PC-9 (cell line): ENCODE measurements around the gene ETV6. TPM values are rescaled to one million over a fixed set of nuclear protein-coding genes. Genes with fewer than 3 reads are reported as not detected.

Experiments used
- BruUV-seq: library from RNA; stranded (reverse); fragments of 400-500 nt; replicated peaks from 2 replicates; lab custom pipeline; 2021; lab: Mats Ljungman, UMichigan
- CTCF ChIA-PET: fragments of 300-600 bp; sonication (Branson Sonifier 250); formaldehyde crosslinking; loops from one replicate; lab custom pipeline; 2022; ENCODE audit warnings: antibody characterized with exemption; lab: Charles Lee
- POLR2A ChIA-PET: fragments of 300-600 bp; sonication (Branson Sonifier 250); formaldehyde crosslinking; loops from one replicate; lab custom pipeline; 2022; ENCODE audit warnings: antibody characterized with exemption; ENCODE audit not compliant: unreplicated experiment; lab: Charles Lee
- DNase-seq, 2 experiments: peaks; one replicate each; pipeline versions ENCODE4 v3.0.0 to v3.0.0-alpha.2; 2015 to 2022; ENCODE audit warnings: mixed read lengths in 1 of 2
- H2AFZ ChIP-seq: fragments of 200-600 bp; sonication (generic); 2 replicates; pipeline ENCODE4 v1.8.1; 2017; ENCODE audit warnings: antibody characterized with exemption
- H3F3A ChIP-seq: fragments of 200-600 bp; sonication (generic); 2 replicates; pipeline ENCODE4 v1.8.1; 2017; ENCODE audit warnings: antibody characterized with exemption, mild to moderate bottlenecking, low read depth; ENCODE audit not compliant: insufficient read depth
- H3K27ac ChIP-seq: fragments of 200-600 bp; sonication (generic); 2 replicates; pipeline ENCODE4 v1.6.1; 2016; ENCODE audit warnings: mixed run types
- H3K27me3 ChIP-seq: fragments of 200-600 bp; sonication (generic); 2 replicates; pipeline ENCODE4 v1.6.1; 2016; ENCODE audit warnings: low read depth, mixed run types; ENCODE audit not compliant: insufficient read depth
- H3K36me3 ChIP-seq: fragments of 200-600 bp; sonication (generic); 2 replicates; pipeline ENCODE4 v1.6.1; 2016; ENCODE audit warnings: low read depth, mixed run types
- H3K4me1 ChIP-seq: fragments of 200-600 bp; sonication (generic); replicated peaks from 2 replicates; pipeline ENCODE4 v1.6.1; 2016; ENCODE audit warnings: mixed run types; ENCODE audit not compliant: insufficient read depth
- H3K4me2 ChIP-seq: fragments of 200-600 bp; sonication (generic); 2 replicates; pipeline ENCODE4 v1.6.1; 2017; ENCODE audit warnings: mixed run types
- H3K4me3 ChIP-seq: fragments of 200-600 bp; sonication (generic); 2 replicates; pipeline ENCODE4 v1.6.1; 2016; ENCODE audit warnings: mixed run types
- H3K79me2 ChIP-seq: fragments of 200-600 bp; sonication (generic); 2 replicates; pipeline ENCODE4 v1.6.1; 2017; ENCODE audit warnings: low read depth, mixed run types
- H3K9me2 ChIP-seq: fragments of 200-600 bp; sonication (generic); 2 replicates; pipeline ENCODE4 v1.8.1; 2017; ENCODE audit warnings: mild to moderate bottlenecking; ENCODE audit not compliant: insufficient read depth
- H3K9me3 ChIP-seq: fragments of 200-600 bp; sonication (generic); 2 replicates; pipeline ENCODE4 v1.8.1; 2016; ENCODE audit warnings: low read depth; ENCODE audit not compliant: insufficient read depth
- H4K20me1 ChIP-seq: fragments of 200-600 bp; sonication (generic); 2 replicates; pipeline ENCODE4 v1.8.1; 2017; ENCODE audit not compliant: insufficient read depth
- EZH2 ChIP-seq: fragments of 200-600 bp; sonication (generic); IDR thresholded peaks from 2 replicates; pipeline ENCODE4 v1.8.0; 2017; ENCODE audit warnings: antibody characterized with exemption, low read depth
- intact Hi-C: fragments of 100-400 bp; cut with micrococcal nuclease; formaldehyde crosslinking; loops from one replicate; pipeline ENCODE4 v1.10.0; 2022; ENCODE audit not compliant: unreplicated experiment
- total RNA-seq: library from RNA; stranded (reverse); gene quantifications from 2 replicates; pipeline ENCODE4 v1.2.3, GENCODE V29; 2021
- TF ChIP-seq, protein P1 (sequence below): fragments of 200-600 bp; sonication (generic); conservative IDR thresholded peaks from 2 replicates; pipeline ENCODE4 v1.6.1; 2017; ENCODE audit warnings: mixed run types, antibody characterized with exemption, mild to moderate bottlenecking, moderate library complexity

The ETV6 gene
- total RNA-seq, 1 experiment from 2014 or later = 62.8 TPM

DNA sequence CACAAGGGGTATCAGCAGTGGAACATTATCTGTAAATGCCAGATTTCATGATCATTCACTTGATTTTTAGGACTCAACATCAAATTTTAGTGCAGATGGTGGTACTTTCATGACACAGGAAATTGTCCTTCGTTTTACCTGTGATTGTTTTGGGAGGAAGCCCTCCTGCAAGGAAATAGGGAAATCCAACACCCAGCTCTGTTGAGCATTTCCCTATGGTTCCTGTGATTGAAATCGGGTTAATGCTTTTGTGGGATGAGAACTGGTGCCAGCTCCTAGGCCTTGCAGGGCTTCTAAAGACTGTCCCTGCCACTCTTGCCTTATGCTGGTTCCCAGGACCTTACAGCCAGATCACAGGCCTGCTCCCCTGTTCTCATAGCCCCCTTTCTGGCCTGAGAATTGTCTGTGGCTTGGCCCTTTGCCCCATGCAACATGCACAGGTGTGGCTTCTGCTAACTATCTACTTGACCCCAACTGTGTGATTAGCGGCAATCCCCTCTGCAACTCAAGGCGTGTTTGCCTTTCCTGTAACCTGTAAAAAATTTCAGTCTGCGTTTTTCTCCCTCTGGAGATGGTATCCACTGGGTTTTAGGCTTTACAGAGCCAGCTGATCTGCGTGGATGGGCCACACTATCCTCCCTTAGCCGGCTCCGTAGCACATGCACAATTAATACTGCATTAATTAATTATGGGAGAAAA lies 112.5 kb downstream of the ETV6 start:
- intact Hi-C loops = no loop called here

DNA sequence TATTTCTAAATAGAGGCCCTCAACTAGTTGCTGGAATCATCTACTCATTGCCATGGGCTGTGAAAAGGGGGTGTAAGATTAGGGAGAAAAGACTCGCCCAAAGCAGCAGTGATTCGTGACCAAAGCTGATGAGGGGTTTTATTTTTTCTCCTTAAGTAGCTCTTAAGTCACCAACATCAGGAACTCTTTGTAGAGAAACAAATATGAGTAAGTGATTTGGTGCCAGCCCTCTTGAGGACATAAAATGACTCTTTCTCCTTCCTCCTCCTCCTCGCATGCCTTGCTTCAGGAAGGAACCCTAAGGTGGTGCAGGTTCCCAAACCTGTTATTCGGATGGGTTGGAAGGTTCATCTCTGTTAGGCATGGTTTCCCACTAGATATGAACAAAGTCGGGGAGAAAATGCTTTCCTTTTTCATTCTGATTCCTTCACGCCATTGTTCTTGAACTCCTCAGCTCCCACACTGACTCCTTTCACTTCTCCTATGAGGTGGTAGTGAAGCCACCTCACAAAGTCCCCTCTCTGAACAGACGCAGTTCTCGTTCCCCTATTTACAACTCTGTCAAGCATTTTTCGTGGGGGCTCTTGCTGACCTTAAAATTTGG lies 113.4 kb downstream of the ETV6 start:
- no TSS peak for BruUV-seq
- Histone ChIP-seq H3K36me3 (no peaks in the 10 kb centered on the region), H3K4me3 (no peak overlapping the region), H3F3A (no peaks in the 10 kb centered on the region), H3K4me1 (no peaks in the 10 kb centered on the region), H3K9me2 (no peaks in the 10 kb centered on the region), H3K27ac (no peak overlapping the region), H3K27me3 (no peaks in the 10 kb centered on the region), H2AFZ (no peak overlapping the region), H3K9me3 (peaks cover 3% of the 10 kb centered on the region; the same call in 1 of the 2 replicates), H3K4me2 (no peak overlapping the region), H4K20me1 (peaks cover 3% of the 10 kb centered on the region; the same call in 1 of the 2 replicates), H3K79me2 (peaks cover 11% of the 10 kb centered on the region; the same call in 1 of the 2 replicates)
- no peak for TF ChIP-seq EZH2
- TF ChIP-seq, protein P1, sequence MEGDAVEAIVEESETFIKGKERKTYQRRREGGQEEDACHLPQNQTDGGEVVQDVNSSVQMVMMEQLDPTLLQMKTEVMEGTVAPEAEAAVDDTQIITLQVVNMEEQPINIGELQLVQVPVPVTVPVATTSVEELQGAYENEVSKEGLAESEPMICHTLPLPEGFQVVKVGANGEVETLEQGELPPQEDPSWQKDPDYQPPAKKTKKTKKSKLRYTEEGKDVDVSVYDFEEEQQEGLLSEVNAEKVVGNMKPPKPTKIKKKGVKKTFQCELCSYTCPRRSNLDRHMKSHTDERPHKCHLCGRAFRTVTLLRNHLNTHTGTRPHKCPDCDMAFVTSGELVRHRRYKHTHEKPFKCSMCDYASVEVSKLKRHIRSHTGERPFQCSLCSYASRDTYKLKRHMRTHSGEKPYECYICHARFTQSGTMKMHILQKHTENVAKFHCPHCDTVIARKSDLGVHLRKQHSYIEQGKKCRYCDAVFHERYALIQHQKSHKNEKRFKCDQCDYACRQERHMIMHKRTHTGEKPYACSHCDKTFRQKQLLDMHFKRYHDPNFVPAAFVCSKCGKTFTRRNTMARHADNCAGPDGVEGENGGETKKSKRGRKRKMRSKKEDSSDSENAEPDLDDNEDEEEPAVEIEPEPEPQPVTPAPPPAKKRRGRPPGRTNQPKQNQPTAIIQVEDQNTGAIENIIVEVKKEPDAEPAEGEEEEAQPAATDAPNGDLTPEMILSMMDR = no peak
- CTCF ChIA-PET = no interaction called here
- intact Hi-C loops = no loop called here
- POLR2A ChIA-PET = interaction anchor here (0.7 kb wide), 1 partner anchor 103 kb away, joined by 7 read pairs; no protein-coding TSS in a partner anchor
- DNase-seq = no peak

More for the DNA sequence above, 112.5 kb downstream of the ETV6 start:
- DNase-seq = no peak
- Histone ChIP-seq H3K4me1 (no peaks in the 10 kb centered on the region), H4K20me1 (peaks cover 3% of the 10 kb centered on the region; the same call in 1 of the 2 replicates), H3K9me3 (peaks cover 3% of the 10 kb centered on the region; the same call in 1 of the 2 replicates), H3K4me3 (no peak overlapping the region), H3K79me2 (0 out of 2 replicates have a peak, but pooled peaks cover 4% of the 10 kb centered on the region), H2AFZ (no peak overlapping the region), H3K27ac (no peak overlapping the region), H3K4me2 (no peak overlapping the region), H3K27me3 (no peaks in the 10 kb centered on the region), H3K36me3 (no peaks in the 10 kb centered on the region), H3F3A (no peaks in the 10 kb centered on the region), H3K9me2 (no peaks in the 10 kb centered on the region)
- ChIA-PET CTCF (no interaction called here), POLR2A (no interaction called here)
- no TSS peak for BruUV-seq
- TF ChIP-seq EZH2 = no peak
- TF ChIP-seq, protein P1 = no peak

GRCh38 chr12:11763760-11764520 lies 114.5 kb downstream of the ETV6 start:
- H3K4me3 ChIP-seq = no peak overlapping the region
- no peaks in the 10 kb centered on the region for H3K36me3 ChIP-seq
- peaks cover 13% of the 10 kb centered on the region; the same call in 1 of the 2 replicates for H3K79me2 ChIP-seq
- no peaks in the 10 kb centered on the region for H3K27me3 ChIP-seq
- CTCF ChIA-PET = no interaction called here
- no peaks in the 10 kb centered on the region for H3K4me1 ChIP-seq
- no peak overlapping the region for H2AFZ ChIP-seq
- POLR2A ChIA-PET = interaction anchor here (0.6 to 0.7 kb wide), 4 partner anchors 15 to 849 kb away, joined by 3 to 12 read pairs (median 4); no protein-coding TSS in a partner anchor
- no peaks in the 10 kb centered on the region for H3F3A ChIP-seq
- no peak for TF ChIP-seq EZH2
- TF ChIP-seq, protein P1 = no peak
- no TSS peak for BruUV-seq
- no peaks in the 10 kb centered on the region for H3K9me2 ChIP-seq
- no peak overlapping the region for H3K27ac ChIP-seq
- peaks cover 3% of the 10 kb centered on the region; the same call in 1 of the 2 replicates for H3K9me3 ChIP-seq
- no peak overlapping the region for H3K4me2 ChIP-seq
- H4K20me1 ChIP-seq = peaks cover 3% of the 10 kb centered on the region; the same call in 1 of the 2 replicates
- intact Hi-C loops = no loop called here
- no peak for DNase-seq
